Measurements from ENCODE around the gene HJURP. TPM values are rescaled to one million over a fixed set of nuclear protein-coding genes. Genes with fewer than 3 reads are reported as not detected.

The HJURP gene
- polyA plus RNA-seq, 3 donors = not detected

DNA sequence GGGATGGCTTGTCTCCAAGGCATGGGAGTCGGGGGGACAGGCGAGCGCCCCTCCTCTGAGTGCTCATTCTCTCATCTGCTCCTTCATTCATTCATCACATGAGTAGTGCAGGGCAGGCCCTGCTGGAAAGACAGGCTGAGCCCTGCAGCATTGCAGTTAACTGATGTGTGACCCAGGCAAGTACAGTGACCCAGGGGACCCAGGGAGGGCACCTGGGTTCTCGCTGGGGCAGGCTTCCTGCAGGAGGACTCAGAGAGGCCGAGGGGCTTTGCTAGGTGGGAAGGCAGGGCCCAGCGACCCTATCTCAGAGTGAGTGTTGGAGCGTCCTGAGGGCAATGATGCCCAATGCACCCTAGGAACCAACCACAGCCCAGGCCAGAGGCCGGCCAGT is 30.6 kb downstream of the HJURP start:
- Histone ChIP-seq H3K9me3 (replicated peaks in 1 of 2; ENCODE audit: control insufficient read depth in 1 of 2, insufficient read depth in 1 of 2, low read length in 2 of 2) (no peaks in the 10 kb centered on the region), H2AFZ (ENCODE audit: insufficient read depth, low read depth, low read length, poor library complexity, severe bottlenecking) (no peak overlapping the region), H3K4me1 (ENCODE audit: control insufficient read depth in 1 of 2, insufficient read depth in 2 of 2, low read length in 2 of 2) (peaks cover 4 to 8% of the 10 kb centered on the region in 2 donors), H3K79me2 (ENCODE audit: insufficient read depth, low read length) (no peaks in the 10 kb centered on the region), H4K20me1 (ENCODE audit: insufficient read depth, low read length) (no peaks in the 10 kb centered on the region), H3K36me3 (replicated peaks in 1 of 2; ENCODE audit: control insufficient read depth in 1 of 2, insufficient read depth in 2 of 2, low read length in 2 of 2) (no peaks in the 10 kb centered on the region), H3K4me2 (replicated peaks; ENCODE audit: extremely low read depth, low read length, poor library complexity, severe bottlenecking) (no peak overlapping the region), H3K27me3 (ENCODE audit: control insufficient read depth in 2 of 2, insufficient read depth in 2 of 2, low read length in 2 of 2) (no peaks in the 10 kb centered on the region), H3K9ac (ENCODE audit: insufficient read depth, low read length, poor library complexity, severe bottlenecking) (peak overlapping the region; percentile 4), H3K27ac (ENCODE audit: low read depth in 1 of 2, low read length in 2 of 2) (no peak overlapping the region), H3K4me3 (replicated peaks in 1 of 3; ENCODE audit: low read depth in 2 of 3, low read length in 3 of 3) (no peak overlapping the region)
- Mint-ChIP-seq H3K27ac (no peak overlapping the region), H3K27me3 (ENCODE audit: low read depth in 3 of 3) (peaks cover 4 to 6% (median 5%) of the 10 kb centered on the region in 3 donors), H3K4me1 (peaks cover 7% of the 10 kb centered on the region), H3K36me3 (no peaks in the 10 kb centered on the region), H3K9me3 (peaks cover 0 to 8% (median 0%) of the 10 kb centered on the region in 7 donors), H3K4me3 (no peak overlapping the region)
- intact Hi-C loops (cut with micrococcal nuclease) = no loop called here
- TF ChIP-seq, protein P1, sequence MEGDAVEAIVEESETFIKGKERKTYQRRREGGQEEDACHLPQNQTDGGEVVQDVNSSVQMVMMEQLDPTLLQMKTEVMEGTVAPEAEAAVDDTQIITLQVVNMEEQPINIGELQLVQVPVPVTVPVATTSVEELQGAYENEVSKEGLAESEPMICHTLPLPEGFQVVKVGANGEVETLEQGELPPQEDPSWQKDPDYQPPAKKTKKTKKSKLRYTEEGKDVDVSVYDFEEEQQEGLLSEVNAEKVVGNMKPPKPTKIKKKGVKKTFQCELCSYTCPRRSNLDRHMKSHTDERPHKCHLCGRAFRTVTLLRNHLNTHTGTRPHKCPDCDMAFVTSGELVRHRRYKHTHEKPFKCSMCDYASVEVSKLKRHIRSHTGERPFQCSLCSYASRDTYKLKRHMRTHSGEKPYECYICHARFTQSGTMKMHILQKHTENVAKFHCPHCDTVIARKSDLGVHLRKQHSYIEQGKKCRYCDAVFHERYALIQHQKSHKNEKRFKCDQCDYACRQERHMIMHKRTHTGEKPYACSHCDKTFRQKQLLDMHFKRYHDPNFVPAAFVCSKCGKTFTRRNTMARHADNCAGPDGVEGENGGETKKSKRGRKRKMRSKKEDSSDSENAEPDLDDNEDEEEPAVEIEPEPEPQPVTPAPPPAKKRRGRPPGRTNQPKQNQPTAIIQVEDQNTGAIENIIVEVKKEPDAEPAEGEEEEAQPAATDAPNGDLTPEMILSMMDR (IDR thresholded peaks at IDR 0.05) = no peak
- DNase-seq = no peak
- WGBS (ENCODE audit: insufficient coverage) = 98% methylated on average over 5 of the region's 8 CpGs

DNA sequence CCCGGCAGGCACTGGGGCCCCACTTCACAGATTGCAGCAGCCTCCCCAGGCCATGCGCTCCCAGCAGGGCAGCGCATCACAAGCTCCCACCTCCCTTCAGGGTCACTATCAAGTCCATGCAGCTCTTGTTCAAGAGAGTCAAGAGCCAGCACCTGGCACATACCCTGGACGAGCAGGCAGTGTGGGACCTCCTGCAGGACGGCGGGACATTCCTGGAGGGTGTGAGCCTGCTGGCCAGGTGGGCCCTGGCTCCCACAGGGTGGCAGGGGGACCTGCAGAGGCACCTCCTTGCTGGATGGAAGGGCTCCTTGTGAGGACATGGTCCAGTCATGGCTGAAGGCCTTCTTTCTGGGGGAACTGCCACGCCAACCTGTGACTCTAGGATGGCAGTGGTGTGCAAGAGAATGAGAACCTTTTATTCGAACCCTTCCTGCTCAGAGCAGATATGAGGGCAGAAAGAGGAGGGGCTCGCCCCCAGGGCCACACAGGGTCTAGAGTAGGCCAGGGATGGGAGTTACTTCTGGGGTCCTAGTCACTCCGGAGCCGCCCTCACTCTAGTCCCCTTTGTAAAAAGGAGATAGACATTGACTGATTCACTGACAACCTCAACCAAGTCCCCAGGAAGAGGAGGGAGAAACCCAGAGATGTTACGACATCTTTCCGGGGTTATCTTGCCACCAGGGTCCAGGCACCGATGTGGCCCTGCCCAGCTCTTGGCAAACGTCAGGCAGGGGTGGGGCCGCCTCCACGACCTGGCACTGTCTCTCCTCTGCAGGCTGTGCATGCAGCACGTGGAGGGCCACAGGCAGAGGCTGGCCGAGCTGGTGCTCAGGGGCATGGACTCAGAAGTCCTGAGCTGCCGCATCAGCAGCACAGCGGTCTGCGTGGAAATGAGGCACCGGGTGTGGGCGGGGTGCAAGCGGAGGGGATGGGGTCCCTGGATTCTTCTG is 31.3 kb downstream of the HJURP start:
- Histone ChIP-seq H3K27me3 (ENCODE audit: control insufficient read depth in 2 of 2, insufficient read depth in 2 of 2, low read length in 2 of 2) (no peaks in the 10 kb centered on the region), H3K4me3 (replicated peaks in 1 of 3; ENCODE audit: low read depth in 2 of 3, low read length in 3 of 3) (no peak overlapping the region), H2AFZ (ENCODE audit: insufficient read depth, low read depth, low read length, poor library complexity, severe bottlenecking) (no peak overlapping the region), H4K20me1 (ENCODE audit: insufficient read depth, low read length) (no peaks in the 10 kb centered on the region), H3K9me3 (replicated peaks in 1 of 2; ENCODE audit: control insufficient read depth in 1 of 2, insufficient read depth in 1 of 2, low read length in 2 of 2) (no peaks in the 10 kb centered on the region), H3K27ac (ENCODE audit: low read depth in 1 of 2, low read length in 2 of 2) (no peak overlapping the region), H3K79me2 (ENCODE audit: insufficient read depth, low read length) (no peaks in the 10 kb centered on the region), H3K9ac (ENCODE audit: insufficient read depth, low read length, poor library complexity, severe bottlenecking) (peak overlapping the region; percentile 4), H3K4me1 (ENCODE audit: control insufficient read depth in 1 of 2, insufficient read depth in 2 of 2, low read length in 2 of 2) (peaks cover 4 to 8% of the 10 kb centered on the region in 2 donors), H3K36me3 (replicated peaks in 1 of 2; ENCODE audit: control insufficient read depth in 1 of 2, insufficient read depth in 2 of 2, low read length in 2 of 2) (no peaks in the 10 kb centered on the region), H3K4me2 (replicated peaks; ENCODE audit: extremely low read depth, low read length, poor library complexity, severe bottlenecking) (no peak overlapping the region)
- 75% methylated on average over 19 of the region's 25 CpGs for WGBS (ENCODE audit: insufficient coverage)
- intact Hi-C loops (cut with micrococcal nuclease) = no loop called here
- Mint-ChIP-seq H3K4me3 (no peak overlapping the region), H3K4me1 (peaks cover 7% of the 10 kb centered on the region), H3K27ac (no peak overlapping the region), H3K27me3 (ENCODE audit: low read depth in 3 of 3) (peaks cover 4 to 6% (median 5%) of the 10 kb centered on the region in 3 donors), H3K9me3 (peaks cover 0 to 8% (median 0%) of the 10 kb centered on the region in 7 donors), H3K36me3 (no peaks in the 10 kb centered on the region)
- DNase-seq = no peak
- TF ChIP-seq, protein P1 (IDR thresholded peaks at IDR 0.05) = no peak
